AG09319 (cell line): ENCODE measurements around the gene STK36.

Source experiments
- DNase-seq: peaks from one replicate; pipeline ENCODE4 v3.0.0-alpha.2; 2010; ENCODE audit warnings: low read depth; ENCODE audit errors: extremely low read depth
- CTCF ChIP-seq: IDR thresholded peaks from 2 replicates; pipeline ENCODE4 v1.5.1; 2011; ENCODE audit warnings: low read depth, mild to moderate bottlenecking, inconsistent platforms, low read length, moderate library complexity

STK36 gene

GRCh38 chr2:218671654-218672566 lies at the start of gene STK36, which contains the start of gene RNF25:
STK36 (plus strand) TSS chr2:218672086; CDS start chr2:218672830, 744 bp downstream.
RNF25 (minus strand) TSS chr2:218672002; CDS start chr2:218671970, 32 bp downstream.
- peak; percentile 68 for DNase-seq
- no peak for TF ChIP-seq CTCF

- DNase-seq: no peak
- no peak for TF ChIP-seq CTCF
Measured at GRCh38 chr2:218622606-218623365, 49.1 kb upstream of the STK36 start.

- TF ChIP-seq CTCF: no peak
- no peak for DNase-seq
Measured at GRCh38 chr2:218623366-218623705, 48.5 kb upstream of the STK36 start.

- DNase-seq: no peak
- no peak for TF ChIP-seq CTCF
Measured at GRCh38 chr2:218626369-218626768, 45.5 kb upstream of the STK36 start.

- DNase-seq: no peak
- no peak for TF ChIP-seq CTCF
Measured at GRCh38 chr2:218627939-218628338, 43.9 kb upstream of the STK36 start.

- TF ChIP-seq CTCF: no peak
- DNase-seq: no peak
Measured at GRCh38 chr2:218631837-218632236, 40.0 kb upstream of the STK36 start.

- no peak for DNase-seq
- no peak for TF ChIP-seq CTCF
Measured at GRCh38 chr2:218635719-218636118, 36.2 kb upstream of the STK36 start.
